Central memory CD4-positive, alpha-beta T cell (primary cell): ENCODE results near the gene POLDIP3.
"Not testable (repeated sequence)": the region's sequence is repeated elsewhere in the genome, so short reads cannot be mapped to it uniquely, and the experiment has no call there.

Source experiments
- DNase-seq: peaks from one replicate; pipeline ENCODE4 v3.0.0; 2022

The POLDIP3 gene

GRCh38 chr22:42549331-42550060, 65.2 kb downstream of the POLDIP3 start:
- DNase-seq, result no peak

GRCh38 chr22:42548597-42549330, 65.9 kb downstream of the POLDIP3 start:
- DNase-seq, result no peak

- not testable (repeated sequence) for DNase-seq
Observed at GRCh38 chr22:42548126-42548525, 66.6 kb downstream of the POLDIP3 start.

GRCh38 chr22:42547562-42547961, 67.1 kb downstream of the POLDIP3 start:
- no peak for DNase-seq

- DNase-seq, result no peak
Observed at GRCh38 chr22:42544686-42545085, 70.0 kb downstream of the POLDIP3 start.

GRCh38 chr22:42539236-42539771, 75.4 kb downstream of the POLDIP3 start:
- not testable (repeated sequence) for DNase-seq

- DNase-seq, result not testable (repeated sequence)
Observed at GRCh38 chr22:42537199-42537831, 77.4 kb downstream of the POLDIP3 start.

- DNase-seq, result not testable (repeated sequence)
Observed at GRCh38 chr22:42536634-42537033, 78.0 kb downstream of the POLDIP3 start.

- no peak for DNase-seq
Observed at GRCh38 chr22:42536166-42536565, 78.5 kb downstream of the POLDIP3 start.

- not testable (repeated sequence) for DNase-seq
Observed at GRCh38 chr22:42535082-42535731, 79.5 kb downstream of the POLDIP3 start.
